Transverse colon (tissue), 3 donors: ENCODE data around the gene MYO15B.

Source experiments
- EP300 ChIP-seq: sonication (generic); formaldehyde crosslinking; IDR thresholded peaks from one replicate; pipeline ENCODE4 v1.6.1; 2017; ENCODE audit warnings: antibody characterized with exemption, low read depth
- TF ChIP-seq, protein P1 (sequence below), 5 experiments: fragments of 200-600 bp in 3 of 5; fragments of 450-650 bp in 2 of 5; sonication (generic) in 3 of 5; IDR thresholded peaks; 1 replicate in 2 of 5; 2 replicates in 3 of 5; pipeline ENCODE4 v1.5.1; 2016 to 2017; ENCODE audit warnings: antibody characterized with exemption in 5 of 5, inconsistent platforms in 3 of 5, mild to moderate bottlenecking in 2 of 5, moderate library complexity in 1 of 5

- TF ChIP-seq, protein P1, sequence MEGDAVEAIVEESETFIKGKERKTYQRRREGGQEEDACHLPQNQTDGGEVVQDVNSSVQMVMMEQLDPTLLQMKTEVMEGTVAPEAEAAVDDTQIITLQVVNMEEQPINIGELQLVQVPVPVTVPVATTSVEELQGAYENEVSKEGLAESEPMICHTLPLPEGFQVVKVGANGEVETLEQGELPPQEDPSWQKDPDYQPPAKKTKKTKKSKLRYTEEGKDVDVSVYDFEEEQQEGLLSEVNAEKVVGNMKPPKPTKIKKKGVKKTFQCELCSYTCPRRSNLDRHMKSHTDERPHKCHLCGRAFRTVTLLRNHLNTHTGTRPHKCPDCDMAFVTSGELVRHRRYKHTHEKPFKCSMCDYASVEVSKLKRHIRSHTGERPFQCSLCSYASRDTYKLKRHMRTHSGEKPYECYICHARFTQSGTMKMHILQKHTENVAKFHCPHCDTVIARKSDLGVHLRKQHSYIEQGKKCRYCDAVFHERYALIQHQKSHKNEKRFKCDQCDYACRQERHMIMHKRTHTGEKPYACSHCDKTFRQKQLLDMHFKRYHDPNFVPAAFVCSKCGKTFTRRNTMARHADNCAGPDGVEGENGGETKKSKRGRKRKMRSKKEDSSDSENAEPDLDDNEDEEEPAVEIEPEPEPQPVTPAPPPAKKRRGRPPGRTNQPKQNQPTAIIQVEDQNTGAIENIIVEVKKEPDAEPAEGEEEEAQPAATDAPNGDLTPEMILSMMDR (IDR thresholded peaks at IDR 0.05), result no peak
- TF ChIP-seq EP300, result no peak
These were observed 50.0 kb downstream of the MYO15B start for GRCh38 chr17:75637551-75637950.
